H1 (cell line): ENCODE measurements around the gene DIAPH2. TPM values are rescaled to one million over a fixed set of nuclear protein-coding genes. Genes with fewer than 3 reads are reported as not detected.

Experiments
- ASH2L ChIP-seq: fragments of 200-600, 300-600 bp; sonication (generic); IDR thresholded peaks from one replicate; pipeline ENCODE4 v1.7.1; 2017; ENCODE audit warnings: low read length
- BACH1 ChIP-seq: IDR thresholded peaks from 2 replicates; pipeline ENCODE4 v1.6.1; 2012; ENCODE audit warnings: low read length, improper control_type of control experiment
- CHD2 ChIP-seq: IDR thresholded peaks from 2 replicates; pipeline ENCODE4 v1.6.1; 2012; ENCODE audit warnings: low read length, improper control_type of control experiment
- CHD7 ChIP-seq: fragments of 300-600 bp; sonication (generic); IDR thresholded peaks from 2 replicates; pipeline ENCODE4 v1.7.1; 2012; ENCODE audit warnings: low read length, moderate library complexity, mild to moderate bottlenecking, inconsistent platforms; ENCODE audit not compliant: insufficient replicate concordance
- GTF2F1 ChIP-seq: IDR thresholded peaks from 2 replicates; pipeline ENCODE4 v1.6.1; 2012; ENCODE audit warnings: low read depth, low read length, improper control_type of control experiment, borderline replicate concordance
- HDAC2 ChIP-seq, 2 experiments: fragments of 300-600 bp in 1 of 2; sonication (generic) in 1 of 2; IDR thresholded peaks; 2 replicates each; pipeline ENCODE4 v1.6.1; 2011 to 2012; ENCODE audit warnings: low read depth in 2 of 2, low read length in 2 of 2, mild to moderate bottlenecking in 2 of 2, moderate library complexity in 2 of 2, borderline replicate concordance in 1 of 2, inconsistent platforms in 1 of 2
- PHF8 ChIP-seq: fragments of 200-600 bp; sonication (generic); conservative IDR thresholded peaks from 2 replicates; pipeline ENCODE4 v1.7.1; 2012; ENCODE audit warnings: low read depth, mild to moderate bottlenecking, inconsistent platforms, low read length, moderate library complexity
- SAP30 ChIP-seq: fragments of 300-600 bp; sonication (generic); IDR thresholded peaks from 2 replicates; pipeline ENCODE4 v1.7.1; 2012; ENCODE audit warnings: low read length, moderate library complexity, mild to moderate bottlenecking, inconsistent platforms; ENCODE audit not compliant: insufficient read depth, insufficient replicate concordance
- SIRT6 ChIP-seq: IDR thresholded peaks from one replicate; pipeline ENCODE4 v1.7.1; 2012; ENCODE audit warnings: low read length, inconsistent platforms
- SP2 ChIP-seq: IDR thresholded peaks from 2 replicates; pipeline ENCODE4 v1.6.1; 2012; ENCODE audit warnings: mild to moderate bottlenecking, low read length, inconsistent platforms
- SP4 ChIP-seq: IDR thresholded peaks from 2 replicates; pipeline ENCODE4 v1.6.1; 2012; ENCODE audit warnings: low read length, inconsistent platforms
- TAF1 ChIP-seq: IDR thresholded peaks from 2 replicates; pipeline ENCODE4 v1.6.1; 2011; ENCODE audit warnings: mild to moderate bottlenecking, low read depth, low read length
- ZNF274 ChIP-seq: IDR thresholded peaks from 2 replicates; pipeline ENCODE4 v1.7.0; 2012; ENCODE audit warnings: low read length, borderline replicate concordance; ENCODE audit errors: extremely low read depth
- polyA plus RNA-seq, 7 experiments: library from polyadenylated mRNA; depleted of rRNA in 3 of 7; stranded (reverse) in 5 of 7; unstranded in 2 of 7; fragments of >200 nt in 5 of 7; fragments of 200-250 nt in 2 of 7; gene quantifications; 1 replicate in 5 of 7; 2 replicates in 1 of 7; 4 replicates in 1 of 7; pipeline versions ENCODE4 v1.2.1 to v1.2.3, GENCODE V29; 2011 to 2013; ENCODE audit warnings: missing spikeins in 2 of 7, mixed read lengths in 2 of 7
- total RNA-seq: library from RNA; stranded (reverse); fragmentation: NEBNext Ultra II Directional; extraction: Animal tissue kit (Norgen Biotek cat#: 25700); gene quantifications from 2 replicates; pipeline ENCODE4 v1.2.1, GENCODE V29; 2021

The DIAPH2 gene
- total and polyA plus RNA-seq, 2 of the 8 experiments (the other 6 are each of a cell fraction or from before 2014, with no cell fraction given): 4.4 to 24.3 TPM

- no peak for TF ChIP-seq CHD7
- no peak for TF ChIP-seq SP2
- no peak for TF ChIP-seq TAF1
- TF ChIP-seq SIRT6: no peak
- no peak for TF ChIP-seq SP4
- TF ChIP-seq ZNF274: no peak
- TF ChIP-seq SAP30: no peak
- no peak for TF ChIP-seq PHF8
- no peak for TF ChIP-seq ASH2L
- TF ChIP-seq BACH1: no peak
- TF ChIP-seq CHD2: no peak
- TF ChIP-seq HDAC2 (IDR thresholded peaks at IDR 0.05; ENCODE audit: borderline replicate concordance in 1 of 2, low read depth in 2 of 2, low read length in 2 of 2): no peak
- TF ChIP-seq GTF2F1: no peak
Measured at GRCh38 chrX:97358941-97359340, 674.3 kb downstream of the DIAPH2 start (continued).
